HG03025 (cell line): Measurements from ENCODE around the gene WDR53.
"Not testable (repeated sequence)": the region's sequence is repeated elsewhere in the genome, so short reads cannot be mapped to it uniquely, and the experiment has no call there.

Experiments
- ATAC-seq: cut with Tn5 transposase; IDR thresholded peaks from one replicate; pipeline ENCODE4 v1.9.1; 2021; ENCODE audit warnings: mild to moderate bottlenecking, moderate library complexity; ENCODE audit not compliant: unreplicated experiment, low FRiP score

Gene WDR53

GRCh38 chr3:196568246-196569002 lies at the start of gene WDR53, which contains the start of gene FBXO45:
WDR53 (minus strand) TSS chr3:196568554; CDS start chr3:196561475, 7,079 bp downstream.
FBXO45 (plus strand) TSS chr3:196568660; CDS start chr3:196568985, 325 bp downstream.
- ATAC-seq: peak; percentile 80

DNA sequence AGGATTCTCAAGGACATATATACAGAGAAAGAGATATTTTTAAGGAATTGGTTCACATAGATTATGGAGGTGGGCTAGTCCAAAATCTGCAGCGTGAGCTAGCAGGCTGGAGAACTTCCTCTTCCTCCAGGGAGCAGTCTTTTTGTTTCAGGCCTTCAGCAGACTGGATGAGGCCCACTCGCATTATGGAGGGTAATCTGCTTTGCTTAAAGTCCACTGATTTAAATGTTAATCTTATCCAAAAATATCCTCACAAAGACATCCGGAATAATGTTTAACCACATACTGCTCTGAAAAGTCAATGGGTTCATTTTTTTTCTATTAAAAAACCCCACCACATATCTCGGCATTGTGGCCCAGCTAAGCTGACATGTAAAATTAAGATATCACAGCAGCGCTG lies 48.9 kb upstream of the WDR53 start:
- no peak for ATAC-seq

DNA sequence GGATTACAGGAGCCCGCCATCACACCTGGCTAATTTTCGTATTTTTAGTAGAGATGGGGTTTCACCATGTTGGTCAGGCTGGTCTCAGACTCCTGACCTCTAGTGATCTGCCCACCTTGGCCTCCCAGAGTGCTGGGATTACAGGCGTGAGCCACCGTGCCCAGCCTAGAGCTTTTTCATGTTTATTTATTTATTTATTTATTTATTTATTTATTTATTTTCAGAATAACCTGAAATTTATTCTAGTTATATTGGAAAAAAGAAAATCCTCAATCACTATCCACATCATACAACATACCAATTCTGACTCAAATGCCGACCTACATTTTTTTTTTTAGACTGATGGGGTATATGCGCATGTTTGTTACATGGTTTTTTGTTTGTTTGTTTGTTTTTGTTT lies 46.9 kb upstream of the WDR53 start:
- not testable (repeated sequence) for ATAC-seq

GRCh38 chr3:196611761-196612483 lies 43.6 kb upstream of the WDR53 start:
- no peak for ATAC-seq

DNA sequence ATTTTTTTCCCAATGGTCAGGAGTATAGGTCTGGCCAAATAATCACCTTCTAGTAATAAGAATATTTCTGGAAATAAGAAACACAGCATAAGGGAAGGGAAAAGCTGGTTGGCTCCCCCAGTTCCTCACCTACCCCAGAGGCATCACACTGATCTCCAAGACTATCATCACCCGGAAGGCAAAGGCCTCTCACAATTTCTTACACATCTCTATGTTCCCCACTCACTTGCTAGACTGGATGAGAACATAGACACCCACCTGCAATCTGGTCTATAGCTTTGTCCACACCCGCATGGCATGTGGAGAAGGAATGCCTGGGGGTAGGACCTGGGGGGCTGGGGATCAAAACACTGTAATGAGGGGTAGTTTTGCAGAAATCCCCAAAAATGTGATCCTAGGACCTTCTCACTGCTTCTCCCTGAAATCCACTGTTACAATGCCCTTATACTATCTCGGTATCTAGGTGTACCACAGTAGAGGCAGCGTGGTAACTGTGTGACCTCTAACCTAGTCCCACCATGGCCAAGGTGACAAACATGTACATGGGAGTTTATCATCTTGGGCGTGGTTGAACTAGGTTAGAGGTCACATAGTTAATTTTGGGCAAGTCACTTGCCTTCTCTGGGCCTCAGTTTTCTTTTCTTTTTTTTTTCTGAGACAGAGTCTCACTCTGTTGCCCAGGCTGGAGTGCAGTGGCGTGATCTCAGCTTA lies 41.6 kb upstream of the WDR53 start:
- ATAC-seq: no peak

GRCh38 chr3:196609343-196609775 lies 41.0 kb upstream of the WDR53 start:
- no peak for ATAC-seq

- ATAC-seq: no peak
Measured at GRCh38 chr3:196608693-196609092, 40.3 kb upstream of the WDR53 start.

DNA sequence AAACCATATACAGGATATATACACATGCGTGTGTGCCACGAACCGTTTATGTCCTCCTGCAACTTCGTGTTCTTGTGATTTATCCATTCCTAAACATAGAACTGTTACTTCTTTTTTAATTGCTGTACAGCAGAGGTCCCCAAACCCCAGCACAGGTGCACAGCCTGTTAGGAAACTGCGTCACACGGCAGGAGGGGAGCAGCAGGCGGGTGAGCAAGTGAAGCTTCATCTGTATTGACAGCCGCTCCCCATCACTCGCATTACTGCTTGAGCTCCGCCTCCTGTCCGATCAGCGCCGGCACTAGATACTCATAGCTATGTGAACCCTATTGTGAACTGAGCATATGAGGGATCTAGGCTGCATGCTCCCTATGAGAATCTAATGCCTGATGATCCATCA lies 36.2 kb upstream of the WDR53 start:
- ATAC-seq: no peak

GRCh38 chr3:196603683-196604082 lies 35.3 kb upstream of the WDR53 start:
- ATAC-seq: no peak

DNA sequence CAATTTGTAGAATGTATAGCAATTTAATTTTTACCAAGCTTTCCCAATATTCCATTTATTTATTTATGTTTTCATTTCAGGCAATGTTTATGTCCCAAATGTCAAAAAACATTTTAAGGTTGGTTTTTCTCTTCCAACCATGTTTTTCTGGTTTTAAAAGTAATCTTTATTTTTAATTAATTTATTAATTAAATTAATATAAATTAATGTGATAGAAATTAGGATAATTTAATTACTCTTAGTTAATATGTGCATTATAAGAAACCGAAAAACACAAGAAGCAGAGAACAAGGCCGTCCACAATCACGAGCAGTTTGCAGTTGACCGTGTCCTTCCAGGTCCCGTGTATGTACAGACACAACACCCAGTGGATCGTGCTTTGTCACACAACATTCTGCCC lies 34.3 kb upstream of the WDR53 start:
- no peak for ATAC-seq

- no peak for ATAC-seq
Measured at GRCh38 chr3:196600359-196600758, 32.0 kb upstream of the WDR53 start.

- no peak for ATAC-seq
Measured at GRCh38 chr3:196599734-196600128, 31.4 kb upstream of the WDR53 start.

- not testable (repeated sequence) for ATAC-seq
Measured at GRCh38 chr3:196597971-196598733, 29.8 kb upstream of the WDR53 start.

DNA sequence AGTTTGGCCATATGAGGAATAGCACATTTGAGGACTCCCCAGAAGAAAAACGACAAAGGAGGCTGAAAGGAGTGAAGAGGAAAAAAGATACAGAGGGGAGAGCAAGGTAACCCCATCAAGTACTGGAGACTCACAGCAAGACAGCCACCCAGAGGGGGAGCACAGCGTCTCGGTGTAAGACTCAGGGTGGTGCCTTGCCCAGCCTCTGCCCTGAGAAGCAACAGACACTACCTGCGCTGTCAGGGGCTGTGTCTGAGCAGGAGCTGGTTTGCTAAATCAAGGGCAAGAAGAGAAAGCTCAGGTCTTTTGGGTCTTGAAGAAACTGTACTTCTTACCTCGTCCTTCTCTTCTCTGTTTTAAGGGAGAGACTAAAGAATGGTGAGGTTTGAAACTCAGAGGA lies 28.0 kb upstream of the WDR53 start:
- no peak for ATAC-seq

GRCh38 chr3:196590279-196590678 lies 21.9 kb upstream of the WDR53 start:
- ATAC-seq: no peak

GRCh38 chr3:196585044-196585757 lies 16.8 kb upstream of the WDR53 start:
- ATAC-seq: no peak

DNA sequence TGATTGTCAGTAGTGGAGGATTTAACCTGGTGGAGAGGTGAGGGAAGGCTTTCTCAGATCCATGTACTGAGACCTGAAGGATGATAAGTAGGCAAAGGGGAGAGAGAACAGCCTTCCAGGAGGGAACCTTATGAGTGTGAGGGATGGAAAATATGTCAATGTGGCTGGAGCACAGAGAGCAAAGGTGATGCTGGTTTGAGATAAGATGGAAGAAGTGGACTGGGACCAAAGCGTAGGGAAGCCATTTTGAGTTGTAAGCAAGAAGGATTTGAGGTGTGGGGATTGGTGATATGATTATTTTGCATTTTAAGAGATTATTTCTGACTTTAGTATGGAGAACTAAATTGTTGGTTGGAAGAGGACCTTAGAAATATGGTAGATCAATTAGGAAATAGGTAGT lies 4.0 kb upstream of the WDR53 start:
- ATAC-seq: no peak

DNA sequence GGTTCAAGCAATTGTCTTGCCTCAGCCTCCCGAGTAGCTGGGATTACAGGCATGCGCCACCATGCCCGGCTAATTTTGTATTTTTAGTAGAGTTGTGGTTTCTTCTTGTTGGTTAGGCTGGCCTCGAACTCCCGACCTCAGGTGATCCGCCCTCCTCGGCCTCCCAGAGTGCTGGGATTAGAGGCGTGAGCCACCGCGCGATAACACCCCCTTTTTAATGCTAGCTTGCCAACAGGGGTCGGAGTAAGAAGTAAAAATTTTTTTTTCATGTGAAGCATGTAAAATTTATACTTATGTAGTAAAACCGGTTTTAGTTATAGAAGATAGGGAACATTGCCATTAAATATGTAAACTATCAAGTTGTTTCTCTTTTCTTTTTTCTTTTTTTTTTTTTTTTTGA lies 2.0 kb upstream of the WDR53 start:
- not testable (repeated sequence) for ATAC-seq

DNA sequence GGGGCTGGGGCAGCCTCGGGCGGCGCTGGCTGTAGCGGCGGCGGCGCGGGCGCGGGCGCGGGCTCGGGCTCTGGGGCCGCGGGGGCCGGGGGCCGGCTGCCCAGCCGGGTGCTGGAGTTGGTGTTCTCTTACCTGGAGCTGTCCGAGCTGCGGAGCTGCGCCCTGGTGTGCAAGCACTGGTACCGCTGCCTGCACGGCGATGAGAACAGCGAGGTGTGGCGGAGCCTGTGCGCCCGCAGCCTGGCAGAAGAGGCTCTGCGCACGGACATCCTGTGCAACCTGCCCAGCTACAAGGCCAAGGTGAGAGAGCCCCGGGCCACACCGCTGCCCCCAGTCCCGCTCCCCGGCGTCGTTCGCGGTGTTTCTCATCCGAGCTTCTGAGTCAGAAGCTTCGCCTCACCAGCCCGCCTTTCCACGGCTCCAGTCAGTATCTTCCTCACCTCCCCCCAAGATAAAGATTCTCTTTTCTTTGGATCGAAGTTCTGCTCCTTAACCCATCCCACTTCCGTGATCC lies 706 bp upstream of the WDR53 start:
- peak; percentile 41 for ATAC-seq
